H4 (cell line): ENCODE measurements around the gene MAPKAP1. TPM values are rescaled to one million over a fixed set of nuclear protein-coding genes. Genes with fewer than 3 reads are reported as not detected.

Experiments
- DNase-seq: peaks from one replicate; pipeline ENCODE4 v3.0.0-alpha.2; 2015; ENCODE audit warnings: low spot score
- total RNA-seq: library from RNA; depleted of rRNA; stranded (reverse); fragments of >200 nt; shearing (Covaris generic); gene quantifications from 2 replicates; pipeline ENCODE4 v1.2.3, GENCODE V29; 2014

The MAPKAP1 gene
- total RNA-seq, 1 experiment from 2014 or later = 84.3 TPM

- no peak for DNase-seq
These were observed 221.4 kb downstream of the MAPKAP1 start for GRCh38 chr9:125485471-125486151.

GRCh38 chr9:125484350-125485282 is 222.4 kb downstream of the MAPKAP1 start:
- DNase-seq = no peak

- DNase-seq = no peak
These were observed 223.3 kb downstream of the MAPKAP1 start for GRCh38 chr9:125483697-125484096.

GRCh38 chr9:125479846-125480615 is 227.0 kb downstream of the MAPKAP1 start:
- DNase-seq = no peak

- DNase-seq = no peak
These were observed 229.9 kb downstream of the MAPKAP1 start for GRCh38 chr9:125477089-125477544.

- no peak for DNase-seq
These were observed 230.4 kb downstream of the MAPKAP1 start for GRCh38 chr9:125476645-125477044.

GRCh38 chr9:125475385-125475784 is 231.6 kb downstream of the MAPKAP1 start:
- DNase-seq = no peak

- peak; percentile 24 for DNase-seq
These were observed 233.9 kb downstream of the MAPKAP1 start for GRCh38 chr9:125472926-125473701.

GRCh38 chr9:125472562-125472925 is 234.5 kb downstream of the MAPKAP1 start:
- DNase-seq = no peak

- DNase-seq = no peak
These were observed 236.0 kb downstream of the MAPKAP1 start for GRCh38 chr9:125470767-125471580.

- DNase-seq = no peak
These were observed 236.8 kb downstream of the MAPKAP1 start for GRCh38 chr9:125470189-125470588.

GRCh38 chr9:125468646-125469045 is 238.4 kb downstream of the MAPKAP1 start:
- DNase-seq = no peak

GRCh38 chr9:125467116-125467740 is 239.8 kb downstream of the MAPKAP1 start:
- DNase-seq = no peak

- DNase-seq = no peak
These were observed 240.6 kb downstream of the MAPKAP1 start for GRCh38 chr9:125466411-125466810.

- DNase-seq = no peak
These were observed 242.2 kb downstream of the MAPKAP1 start for GRCh38 chr9:125464591-125465385.

- DNase-seq = no peak
These were observed 243.1 kb downstream of the MAPKAP1 start for GRCh38 chr9:125463926-125464325.

- DNase-seq = no peak
These were observed 244.1 kb downstream of the MAPKAP1 start for GRCh38 chr9:125462861-125463291.

GRCh38 chr9:125461636-125462190 is 245.3 kb downstream of the MAPKAP1 start:
- no peak for DNase-seq
